K562 (cell line): ENCODE results near the gene FCRL1. TPM values are rescaled to one million over a fixed set of nuclear protein-coding genes. Genes with fewer than 3 reads are reported as not detected.

Experiments
- ATAC-seq: fragments of 200-7000 bp; cut with Tn5 transposase; 3 replicates; pipeline ENCODE4 v1.9.1; 2020; ENCODE audit warnings: moderate library complexity
- Bru-seq: library from RNA; stranded (reverse); fragments of 400-500 nt; gene quantifications from one replicate; lab custom pipeline; 2021; lab: Mats Ljungman, UMichigan
- BruChase-seq, 2 experiments: library from RNA; stranded (reverse); fragments of 400-500 nt; gene quantifications; one replicate each; lab custom pipeline; 2021; lab: Mats Ljungman, UMichigan
- BruUV-seq: library from RNA; stranded (reverse); fragments of 400-500 nt; replicated peaks from 2 replicates; lab custom pipeline; 2021; lab: Mats Ljungman, UMichigan
- CTCF ChIA-PET: fragments of 300-600 bp; formaldehyde crosslinking; extraction: SDS; loops from one replicate; lab custom pipeline; 2021; ENCODE audit warnings: low intra/inter-chr PET ratio; lab: Yijun Ruan, JAX
- POLR2A ChIA-PET: fragments of 300-600, 350-650 bp; sonication (Branson Sonifier 250); formaldehyde crosslinking; extraction: SDS; loops from one replicate; lab custom pipeline; 2021; ENCODE audit warnings: antibody characterized with exemption, inconsistent platforms; lab: Yijun Ruan, JAX
- DNase-seq, 4 experiments: peaks; one replicate each; pipeline versions ENCODE4 v3.0.0 to v3.0.0-alpha.2; 2011 to 2018; ENCODE audit warnings: low spot score in 3 of 4, mixed read lengths in 3 of 4; ENCODE audit errors: extremely low read depth in 1 of 4
- FAIRE-seq: peaks from 2 replicates; lab custom pipeline; 2011; peaks lifted over from hg19 to GRCh38; lab: Jason Lieb, UNC
- H2AFZ ChIP-seq: 2 replicates; pipeline ENCODE4 v1.6.0; 2011; ENCODE audit warnings: low read depth, low read length, control low read depth, inconsistent platforms
- H3K27ac ChIP-seq: fragments of 200-600 bp; 3 replicates; pipeline ENCODE4 v1.8.0; 2011; ENCODE audit warnings: low read depth, mild to moderate bottlenecking, control low read depth, inconsistent platforms, low read length, moderate library complexity, mixed read lengths; ENCODE audit errors: extremely low read depth
- H3K27me3 ChIP-seq, 2 experiments: fragments of 300-600 bp in 1 of 2; 2 replicates in 1 of 2; 3 replicates in 1 of 2; pipeline versions ENCODE4 v1.6.0 to v1.8.0; 2011; ENCODE audit warnings: inconsistent platforms in 2 of 2, low read length in 2 of 2, mild to moderate bottlenecking in 1 of 2, mixed read lengths in 1 of 2, moderate library complexity in 1 of 2; ENCODE audit not compliant: control insufficient read depth in 2 of 2, insufficient read depth in 2 of 2
- H3K36me3 ChIP-seq: fragments of 300-600 bp; 3 replicates; pipeline ENCODE4 v1.8.0; 2011; ENCODE audit warnings: mild to moderate bottlenecking, low read length, inconsistent platforms; ENCODE audit not compliant: control insufficient read depth, insufficient read depth
- H3K4me1 ChIP-seq, 2 experiments: fragments of 200-600 bp in 1 of 2; replicated peaks in 1 of 2; 2 replicates in 1 of 2; 3 replicates in 1 of 2; pipeline versions ENCODE4 v1.5.1 to v1.8.0; 2011; ENCODE audit warnings: inconsistent platforms in 2 of 2, low read length in 2 of 2, mild to moderate bottlenecking in 1 of 2, mixed read lengths in 1 of 2, moderate library complexity in 1 of 2; ENCODE audit not compliant: control insufficient read depth in 2 of 2, insufficient read depth in 2 of 2
- H3K4me2 ChIP-seq: 2 replicates; pipeline ENCODE4 v1.6.1; 2011; ENCODE audit warnings: low read length, control low read depth, inconsistent platforms, mixed read lengths; ENCODE audit not compliant: insufficient read depth
- H3K4me3 ChIP-seq: fragments of 200-600 bp; sonication (generic), shearing (Covaris generic); 2 replicates; pipeline ENCODE4 v1.5.1; 2016; ENCODE audit warnings: control low read depth, inconsistent platforms
- H3K79me2 ChIP-seq: fragments of 200-600 bp; 3 replicates; pipeline ENCODE4 v1.8.0; 2011; ENCODE audit warnings: low read length, inconsistent platforms; ENCODE audit not compliant: control insufficient read depth, insufficient read depth
- H3K9ac ChIP-seq, 2 experiments: 2 replicates each; pipeline versions ENCODE4 v1.6.0 to v1.6.1; 2011; ENCODE audit warnings: low read depth in 2 of 2, low read length in 2 of 2, control low read depth in 1 of 2, inconsistent platforms in 1 of 2, mild to moderate bottlenecking in 1 of 2, mixed read lengths in 1 of 2; ENCODE audit not compliant: insufficient read depth in 1 of 2
- H3K9me1 ChIP-seq: one replicate; pipeline ENCODE4 v1.6.0; 2011; ENCODE audit warnings: inconsistent platforms, mild to moderate bottlenecking, low read length, moderate library complexity; ENCODE audit not compliant: control insufficient read depth, insufficient read depth
- H3K9me3 ChIP-seq: replicated peaks from 2 replicates; pipeline ENCODE4 v1.5.1; 2011; ENCODE audit warnings: low read depth, low read length, inconsistent platforms; ENCODE audit not compliant: control insufficient read depth, insufficient read depth
- H4K20me1 ChIP-seq: replicated peaks from 2 replicates; pipeline ENCODE4 v1.6.1; 2011; ENCODE audit warnings: low read length, inconsistent platforms, mixed read lengths; ENCODE audit not compliant: control insufficient read depth, insufficient read depth
- EP400 ChIP-seq: fragments of 450-650 bp; IDR thresholded peaks from 2 replicates; pipeline ENCODE4 v1.6.1; 2017; ENCODE audit warnings: antibody characterized with exemption, mild to moderate bottlenecking, moderate library complexity
- HINFP ChIP-seq: fragments of 450-650 bp; conservative IDR thresholded peaks from 2 replicates; pipeline ENCODE4 v1.6.1; 2016; ENCODE audit warnings: missing genetic modification characterization, low read depth, mild to moderate bottlenecking, control low read depth, missing compliant biosample characterization
- MAFK ChIP-seq: IDR thresholded peaks from 2 replicates; pipeline ENCODE4 v1.6.1; 2011; ENCODE audit warnings: low read length, improper control_type of control experiment
- ZNF324 ChIP-seq: fragments of 250-450 bp; sonication (Bioruptor Pico); IDR thresholded peaks from 2 replicates; pipeline ENCODE4 v1.4.0; 2020; ENCODE audit warnings: mild to moderate bottlenecking
- WGBS: fragments of 100-300 bp; shearing (Covaris generic); methylation state at CpG from one replicate; pipeline ENCODE4 v1.1.6; 2016; ENCODE audit warnings: low coverage, mixed read lengths; ENCODE audit not compliant: insufficient coverage; ENCODE audit errors: missing lambda C conversion rate; 5-methylcytosine and 5-hydroxymethylcytosine counted together
- in situ Hi-C: fragments of 300-500 bp; cut with MboI; formaldehyde crosslinking; loops from 4 replicates; pipeline ENCODE4 v1.15.0; 2018; ENCODE audit warnings: inconsistent platforms, mixed read lengths
- intact Hi-C: fragments of 100-400 bp; cut with micrococcal nuclease; formaldehyde crosslinking; loops from 2 replicates; pipeline ENCODE4 v1.14.2; 2022
- long read RNA-seq, 3 experiments: library from polyadenylated mRNA in 2 of 3; library from RNA in 1 of 3; unstranded in 2 of 3; stranded (forward) in 1 of 3; transcript quantifications; one replicate each; pipeline ENCODE4 v2.0.0, GENCODE V29; 2019 to 2022
- polyA minus RNA-seq, 3 experiments: library from RNA; depleted of rRNA, polyadenylated mRNA; stranded (reverse); fragments of >200 nt; gene quantifications; 2 replicates each; pipeline ENCODE4 v1.2.3, GENCODE V29; 2011
- polyA plus RNA-seq, 8 experiments: library from polyadenylated mRNA; depleted of rRNA in 4 of 8; stranded (reverse) in 5 of 8; unstranded in 3 of 8; fragments of >200 nt; fragmentation: Nextera tagmentation in 2 of 8; fragmentation: Illumina TruSeq in 1 of 8; extraction: Ambion mirVana in 2 of 8; extraction: Trizol in 1 of 8; gene quantifications; 2 replicates each; pipeline versions ENCODE4 v1.2.1 to v1.2.3, GENCODE V29; 2011 to 2014; ENCODE audit warnings: inconsistent platforms in 1 of 8, missing spikeins in 1 of 8
- total RNA-seq, 7 experiments: library from RNA; depleted of rRNA in 6 of 7; stranded (reverse); fragments of >200 nt in 6 of 7; fragmentation: Illumina TruSeq in 2 of 7; extraction: Trizol in 2 of 7; gene quantifications; 2 replicates each; pipeline versions ENCODE4 v1.2.1 to v1.2.3, GENCODE V29; 2011 to 2021; ENCODE audit warnings: low replicate concordance in 1 of 7

Gene FCRL1
- not detected in 2 replicates for total RNA-seq (2011; cell fraction: chromatin; rRNA removed; ENCODE audit: low replicate concordance)
- not detected in 2 replicates for total RNA-seq (2011; cell fraction: nucleolus; rRNA removed)
- total RNA-seq (2011; cell fraction: nucleoplasm; rRNA removed), result not detected in 2 replicates
- total RNA-seq (2014; rRNA removed), result not detected in 2 replicates
- total RNA-seq (2014; rRNA removed; fragmentation: Illumina TruSeq; extraction: Trizol), result not detected in 2 replicates
- not detected in 2 replicates for total RNA-seq (2015; rRNA removed; fragmentation: Illumina TruSeq; extraction: Trizol)
- total RNA-seq (2021), result not detected in 2 replicates
- polyA plus RNA-seq (2011; rRNA removed), result not detected in 2 replicates
- not detected in 2 replicates for polyA plus RNA-seq (2011; cell fraction: cytosol; rRNA removed)
- not detected in 2 replicates for polyA plus RNA-seq (2011; cell fraction: nucleus; rRNA removed)
- not detected in 2 replicates for polyA plus RNA-seq (2012)
- polyA plus RNA-seq (2014; fragmentation: Illumina TruSeq; extraction: Trizol), result not detected in 2 replicates
- polyA plus RNA-seq (2014; fragmentation: Nextera tagmentation; extraction: Ambion mirVana), result not detected
- polyA plus RNA-seq (2014; rRNA removed), result not detected in 2 replicates
- not detected in 2 replicates for polyA minus RNA-seq (2011; rRNA and poly(A)+ RNA removed)
- polyA minus RNA-seq (2011; cell fraction: cytosol; rRNA and poly(A)+ RNA removed), result not detected in 2 replicates
- polyA minus RNA-seq (2011; cell fraction: nucleus; rRNA and poly(A)+ RNA removed), result not detected in 2 replicates
- not detected for Bru-seq, nascent RNA
- BruChase-seq, experiment 1, labeled RNA remaining after a 2-hour chase, result not detected
- not detected for BruChase-seq, experiment 2, labeled RNA remaining after a 6-hour chase
- long read RNA-seq, experiment 1, result 0 reads
- long read RNA-seq, experiment 2, result 0 reads
- long read RNA-seq, experiment 3, result 0 reads

- no peak within 1 kb of the TSS for H2AFZ ChIP-seq
- intact Hi-C loops, result no loop called here
Measured at GRCh38 chr1:157819896-157820295, at the start of gene FCRL1. Gene FCRL1 (minus strand): TSS chr1:157820120. CDS start chr1:157820037, 83 bp downstream.

More at GRCh38 chr1:157819896-157820295, at the start of gene FCRL1:
- no peaks in the 10 kb centered on the region for H3K9me1 ChIP-seq
- TF ChIP-seq EP400 (no peak), MAFK (no peak), ZNF324 (CRISPR knock-in tag) (no peak), HINFP (tag) (no peak)
- WGBS, result 0% methylated on average over 3 of the region's 3 CpGs
- ChIA-PET CTCF (no interaction called here), POLR2A (no interaction called here)
- no peak for ATAC-seq
- no peaks in the 10 kb centered on the region for H3K27me3 ChIP-seq
- H3K4me2 ChIP-seq, result no peak within 1 kb of the TSS
- no peak for FAIRE-seq
- H3K36me3 ChIP-seq, result no peaks in the 10 kb centered on the region
- no peak within 1 kb of the TSS for H3K4me3 ChIP-seq
- H4K20me1 ChIP-seq, result no peaks in the 10 kb centered on the region
- DNase-seq, result no peak
- no peaks in the 10 kb centered on the region for H3K4me1 ChIP-seq
- in situ Hi-C loops, result no loop called here
- H3K79me2 ChIP-seq, result no peaks in the 10 kb centered on the region
- H3K9me3 ChIP-seq, result no peaks in the 10 kb centered on the region
- no TSS peak for BruUV-seq
- no peak within 1 kb of the TSS for H3K27ac ChIP-seq
- no peak within 1 kb of the TSS for H3K9ac ChIP-seq
